Karpas-422 (cell line): ENCODE measurements around the gene KLHDC2. TPM values are rescaled to one million over a fixed set of nuclear protein-coding genes. Genes with fewer than 3 reads are reported as not detected.
"Not testable (repeated sequence)": the region's sequence is repeated elsewhere in the genome, so short reads cannot be mapped to it uniquely, and the experiment has no call there.

Source experiments
- DNase-seq: peaks from one replicate; pipeline ENCODE4 v3.0.0-alpha.2; 2015
- H2AFZ ChIP-seq: fragments of 200-600 bp; sonication (generic); 2 replicates; pipeline ENCODE4 v1.6.1; 2014; ENCODE audit warnings: antibody characterized with exemption, low read length, mixed read lengths
- H3K27ac ChIP-seq: fragments of 200-600 bp; sonication (generic); 2 replicates; pipeline ENCODE4 v1.5.1; 2014; ENCODE audit warnings: mild to moderate bottlenecking, low read length, moderate library complexity
- H3K27me3 ChIP-seq: fragments of 200-600 bp; sonication (generic); 2 replicates; pipeline ENCODE4 v1.6.1; 2014; ENCODE audit warnings: low read length, mixed read lengths
- H3K36me3 ChIP-seq: fragments of 200-600 bp; sonication (generic); 2 replicates; pipeline ENCODE4 v1.6.1; 2014; ENCODE audit warnings: low read length, mixed read lengths; ENCODE audit not compliant: insufficient read depth
- H3K4me1 ChIP-seq: fragments of 200-600 bp; sonication (generic); 2 replicates; pipeline ENCODE4 v1.6.1; 2014; ENCODE audit warnings: mild to moderate bottlenecking, low read length, mixed read lengths
- H3K4me2 ChIP-seq: fragments of 200-600 bp; sonication (generic); 2 replicates; pipeline ENCODE4 v1.6.1; 2014; ENCODE audit warnings: low read length, low read depth, mild to moderate bottlenecking; ENCODE audit not compliant: poor library complexity, severe bottlenecking
- H3K4me3 ChIP-seq: fragments of 200-600 bp; sonication (generic); 2 replicates; pipeline ENCODE4 v1.5.1; 2014; ENCODE audit warnings: mild to moderate bottlenecking, antibody characterized with exemption, low read length, mixed read lengths
- H3K79me2 ChIP-seq: fragments of 200-600 bp; sonication (generic); 2 replicates; pipeline ENCODE4 v1.6.1; 2014; ENCODE audit warnings: mild to moderate bottlenecking, low read length, mixed read lengths
- H3K9ac ChIP-seq: fragments of 200-600 bp; sonication (generic); 2 replicates; pipeline ENCODE4 v1.6.0; 2014; ENCODE audit warnings: low read length
- H3K9me2 ChIP-seq: fragments of 200-600 bp; sonication (generic), shearing (Covaris generic); replicated peaks from 2 replicates; pipeline ENCODE4 v1.6.0; 2014; ENCODE audit warnings: mild to moderate bottlenecking, low read length, moderate library complexity; ENCODE audit not compliant: insufficient read depth
- H3K9me3 ChIP-seq: fragments of 300-700, 200-600 bp; sonication (generic); 2 replicates; pipeline ENCODE4 v1.6.1; 2014; ENCODE audit warnings: low read length, mixed read lengths
- H4K20me1 ChIP-seq: fragments of 200-600 bp; sonication (generic); 2 replicates; pipeline ENCODE4 v1.6.1; 2014; ENCODE audit warnings: mild to moderate bottlenecking, antibody characterized with exemption, low read length, low read depth; ENCODE audit not compliant: insufficient read depth
- total RNA-seq: library from RNA; depleted of rRNA; stranded (reverse); fragments of >200 nt; shearing (Covaris generic); gene quantifications from 2 replicates; pipeline ENCODE4 v1.2.3, GENCODE V29; 2014; ENCODE audit warnings: low replicate concordance

Gene KLHDC2
- total RNA-seq, 1 experiment from 2014 or later: 167 TPM

- H3K4me2 ChIP-seq, H3K79me2 ChIP-seq, H3K4me1 ChIP-seq, H3K9me2 ChIP-seq, H3K9ac ChIP-seq, H4K20me1 ChIP-seq, H3K27ac ChIP-seq, DNase-seq, H2AFZ ChIP-seq, H3K9me3 ChIP-seq, H3K4me3 ChIP-seq, H3K36me3 ChIP-seq, H3K27me3 ChIP-seq: not testable (repeated sequence)
Measured at GRCh38 chr14:49746476-49746875, 21.5 kb upstream of the KLHDC2 start.

- Histone ChIP-seq H4K20me1 (no peaks in the 10 kb centered on the region), H3K79me2 (no peaks in the 10 kb centered on the region), H3K4me3 (no peak overlapping the region), H3K9me2 (no peaks in the 10 kb centered on the region), H3K4me2 (no peak overlapping the region), H3K4me1 (peaks cover 4% of the 10 kb centered on the region; the same call in 1 of the 2 replicates), H2AFZ (no peak overlapping the region), H3K27me3 (no peaks in the 10 kb centered on the region), H3K9me3 (no peaks in the 10 kb centered on the region), H3K27ac (no peak overlapping the region), H3K9ac (no peak overlapping the region), H3K36me3 (no peaks in the 10 kb centered on the region)
- no peak for DNase-seq
Measured at GRCh38 chr14:49754570-49755097, 13.3 kb upstream of the KLHDC2 start.

- Histone ChIP-seq H3K4me2 (no peak overlapping the region), H3K4me3 (no peak overlapping the region), H2AFZ (no peak overlapping the region), H3K9ac (no peak overlapping the region), H3K9me2 (no peaks in the 10 kb centered on the region), H3K27ac (no peak overlapping the region), H3K79me2 (no peaks in the 10 kb centered on the region), H3K27me3 (no peaks in the 10 kb centered on the region), H3K4me1 (peaks cover under 1% of the 10 kb centered on the region; the same call in 1 of the 2 replicates), H3K9me3 (no peaks in the 10 kb centered on the region), H3K36me3 (no peaks in the 10 kb centered on the region), H4K20me1 (no peaks in the 10 kb centered on the region)
- DNase-seq: no peak
Measured at GRCh38 chr14:49755378-49755777, 12.6 kb upstream of the KLHDC2 start.

- H3K4me1 ChIP-seq: peaks cover 9% of the 10 kb centered on the region
- H3K27me3 ChIP-seq: no peaks in the 10 kb centered on the region
- no peaks in the 10 kb centered on the region for H3K36me3 ChIP-seq
- H2AFZ ChIP-seq: no peak overlapping the region
- H3K9me3 ChIP-seq: no peaks in the 10 kb centered on the region
- H4K20me1 ChIP-seq: no peaks in the 10 kb centered on the region
- no peak overlapping the region for H3K27ac ChIP-seq
- no peak overlapping the region for H3K9ac ChIP-seq
- no peak overlapping the region for H3K4me2 ChIP-seq
- H3K9me2 ChIP-seq: no peaks in the 10 kb centered on the region
- no peak overlapping the region for H3K4me3 ChIP-seq
- DNase-seq: no peak
- H3K79me2 ChIP-seq: no peaks in the 10 kb centered on the region
Measured at GRCh38 chr14:49761839-49762551, 6.0 kb upstream of the KLHDC2 start.

GRCh38 chr14:49766839-49767238 lies 1.1 kb upstream of the KLHDC2 start:
- H3K9me3 ChIP-seq: no peaks in the 10 kb centered on the region
- H3K4me2 ChIP-seq: peak overlapping the region; percentile 74
- H3K79me2 ChIP-seq: peaks cover 37% of the 10 kb centered on the region
- H3K4me1 ChIP-seq: peaks cover 47% of the 10 kb centered on the region
- peak overlapping the region; percentile 97; the same call in 1 of the 2 replicates for H2AFZ ChIP-seq
- no peaks in the 10 kb centered on the region for H3K27me3 ChIP-seq
- H3K27ac ChIP-seq: peak overlapping the region; percentile 91
- no peaks in the 10 kb centered on the region; the same call in 1 of the 2 replicates for H4K20me1 ChIP-seq
- H3K9ac ChIP-seq: peak overlapping the region; percentile 88
- peak; percentile 59 for DNase-seq
- peaks cover under 1% of the 10 kb centered on the region; the same call in 1 of the 2 replicates for H3K36me3 ChIP-seq
- no peaks in the 10 kb centered on the region for H3K9me2 ChIP-seq
- H3K4me3 ChIP-seq: peak overlapping the region; percentile 89

GRCh38 chr14:49767270-49767570 lies 733 bp upstream of the KLHDC2 start:
- Histone ChIP-seq H3K79me2 (peaks cover 40% of the 10 kb centered on the region), H3K4me3 (peak overlapping the region; percentile 89), H2AFZ (peak overlapping the region; percentile 97), H3K4me1 (peaks cover 51% of the 10 kb centered on the region), H3K9me2 (no peaks in the 10 kb centered on the region), H3K9ac (peak overlapping the region; percentile 88), H3K27me3 (no peaks in the 10 kb centered on the region), H4K20me1 (no peaks in the 10 kb centered on the region; the same call in 1 of the 2 replicates), H3K9me3 (no peaks in the 10 kb centered on the region), H3K4me2 (peak overlapping the region; percentile 74), H3K27ac (peak overlapping the region; percentile 91), H3K36me3 (peaks cover 4% of the 10 kb centered on the region; the same call in 1 of the 2 replicates)
- no peak for DNase-seq

GRCh38 chr14:49768301-49769121 lies 558 bp downstream of the KLHDC2 start:
- no peaks in the 10 kb centered on the region for H3K9me2 ChIP-seq
- DNase-seq: peak; percentile 89

GRCh38 chr14:49769171-49769570 lies 1.2 kb downstream of the KLHDC2 start:
- H3K9me2 ChIP-seq: no peaks in the 10 kb centered on the region
- peaks cover 57% of the 10 kb centered on the region for H3K4me1 ChIP-seq
- DNase-seq: peak; percentile 57
- H3K27ac ChIP-seq: peak overlapping the region; percentile 91
- no peaks in the 10 kb centered on the region; the same call in 1 of the 2 replicates for H4K20me1 ChIP-seq
- peak overlapping the region; percentile 74 for H3K4me2 ChIP-seq
- H2AFZ ChIP-seq: no peak overlapping the region
- no peaks in the 10 kb centered on the region for H3K27me3 ChIP-seq
- peaks cover 8% of the 10 kb centered on the region; the same call in 1 of the 2 replicates for H3K36me3 ChIP-seq
- peak overlapping the region; percentile 88 for H3K9ac ChIP-seq
- H3K79me2 ChIP-seq: peaks cover 45% of the 10 kb centered on the region
- H3K9me3 ChIP-seq: no peaks in the 10 kb centered on the region
- H3K4me3 ChIP-seq: peak overlapping the region; percentile 89

More at GRCh38 chr14:49768301-49769121, 558 bp downstream of the KLHDC2 start:
- Histone ChIP-seq H3K9me3 (no peaks in the 10 kb centered on the region), H3K79me2 (peaks cover 43% of the 10 kb centered on the region), H3K27ac (peak overlapping the region; percentile 91), H3K4me1 (peaks cover 57% of the 10 kb centered on the region), H3K27me3 (no peaks in the 10 kb centered on the region), H3K9ac (peak overlapping the region; percentile 88), H3K4me3 (peak overlapping the region; percentile 89), H2AFZ (peak overlapping the region; percentile 94), H3K4me2 (peak overlapping the region; percentile 74), H4K20me1 (no peaks in the 10 kb centered on the region; the same call in 1 of the 2 replicates), H3K36me3 (peaks cover 8% of the 10 kb centered on the region; the same call in 1 of the 2 replicates)
